Measurements from ENCODE around the gene C17orf78. TPM values are rescaled to one million over a fixed set of nuclear protein-coding genes. Genes with fewer than 3 reads are reported as not detected.
"Not testable (repeated sequence)": the region's sequence is repeated elsewhere in the genome, so short reads cannot be mapped to it uniquely, and the experiment has no call there.

Gene C17orf78
- under 1 TPM in 2 of 3 donors, not detected in 1; 0.07 to 0.23 TPM for polyA plus RNA-seq (ENCODE audit: insufficient read length in 3 of 3)

DNA sequence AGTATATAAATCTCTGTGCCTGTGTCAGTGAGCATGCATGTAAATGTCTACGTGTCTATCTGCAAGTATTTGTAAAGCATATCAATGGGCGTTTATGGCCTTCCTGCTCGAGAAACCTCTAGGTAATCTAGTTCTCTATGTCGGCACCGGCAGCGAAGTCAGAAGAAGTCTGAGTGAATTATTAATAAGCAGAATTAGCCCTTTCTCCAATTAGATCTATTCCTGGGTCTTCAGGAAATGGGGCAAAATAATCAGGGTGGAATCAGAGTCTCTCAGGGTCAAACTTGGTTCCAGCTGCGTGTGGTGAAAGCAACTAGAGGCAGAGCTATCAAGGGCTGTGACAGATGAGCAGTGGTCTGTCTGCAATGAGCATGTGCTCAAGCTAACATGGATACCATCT, at the start of gene C17orf78:
TSS of gene C17orf78 (plus strand) at position 280 of the 400 bp plus-strand sequence. CDS start at position 388, 108 bp downstream.
- no peak for DNase-seq (ENCODE audit: low read depth in 3 of 3, low spot score in 2 of 3)

- no peak for DNase-seq (ENCODE audit: low read depth in 3 of 3, low spot score in 2 of 3)
Measured at GRCh38 chr17:37327341-37328090, 48.3 kb upstream of the C17orf78 start.

GRCh38 chr17:37338847-37339246, 36.9 kb upstream of the C17orf78 start:
- DNase-seq (ENCODE audit: low read depth in 3 of 3, low spot score in 2 of 3), result no peak

DNA sequence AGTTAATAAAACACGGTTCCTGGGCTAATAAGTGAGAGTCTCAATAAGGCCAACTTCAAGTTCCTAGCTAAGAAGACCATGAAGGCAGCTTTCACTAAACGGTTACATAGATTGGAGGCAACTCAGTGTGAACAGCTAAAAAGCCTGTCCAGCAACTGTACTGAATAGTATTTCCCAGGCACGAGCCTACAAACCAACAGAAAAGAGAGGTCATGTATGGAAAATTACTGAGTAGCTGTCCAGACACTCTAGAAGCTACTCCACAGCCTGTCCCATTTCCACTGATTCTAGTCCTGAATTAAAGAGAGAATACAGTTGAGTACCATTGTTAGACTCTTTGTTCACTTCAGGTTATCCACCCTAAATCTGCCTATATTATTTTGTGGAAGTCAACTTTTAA, 36.5 kb upstream of the C17orf78 start:
- no peak for DNase-seq (ENCODE audit: low read depth in 3 of 3, low spot score in 2 of 3)

GRCh38 chr17:37340804-37341203, 35.0 kb upstream of the C17orf78 start:
- no peak for DNase-seq (ENCODE audit: low read depth in 3 of 3, low spot score in 2 of 3)

- DNase-seq (ENCODE audit: low read depth in 3 of 3, low spot score in 2 of 3), result no peak
Measured at GRCh38 chr17:37342589-37342988, 33.2 kb upstream of the C17orf78 start.

GRCh38 chr17:37344519-37344918, 31.3 kb upstream of the C17orf78 start:
- no peak for DNase-seq (ENCODE audit: low read depth in 3 of 3, low spot score in 2 of 3)

DNA sequence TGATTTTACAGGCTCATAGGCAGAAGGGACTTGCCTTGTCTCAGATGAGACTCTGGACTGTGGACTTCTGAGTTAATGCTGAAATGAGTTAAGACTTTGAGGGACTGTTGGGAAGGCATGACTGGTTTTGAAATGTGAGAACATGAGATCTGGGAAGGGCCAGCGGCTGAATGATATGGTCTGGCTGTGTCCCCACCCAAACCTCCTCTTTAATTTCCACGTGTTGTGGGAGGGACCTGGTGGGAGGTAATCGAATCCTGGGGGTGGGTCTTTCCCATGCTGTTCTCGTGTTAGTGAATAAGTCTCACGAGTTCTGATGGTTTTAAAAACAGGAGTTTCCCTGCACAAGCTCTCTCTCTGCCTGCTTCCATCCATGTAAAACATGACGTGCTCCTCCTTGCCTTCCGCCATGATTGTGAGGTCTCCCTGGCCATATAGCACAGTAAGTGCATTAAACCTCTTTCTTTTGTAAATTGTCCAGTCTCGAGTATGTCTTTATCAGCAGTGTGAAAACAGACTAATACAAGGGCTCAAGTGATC, 28.9 kb upstream of the C17orf78 start:
- not testable (repeated sequence) for DNase-seq (ENCODE audit: low read depth in 3 of 3, low spot score in 2 of 3)

DNA sequence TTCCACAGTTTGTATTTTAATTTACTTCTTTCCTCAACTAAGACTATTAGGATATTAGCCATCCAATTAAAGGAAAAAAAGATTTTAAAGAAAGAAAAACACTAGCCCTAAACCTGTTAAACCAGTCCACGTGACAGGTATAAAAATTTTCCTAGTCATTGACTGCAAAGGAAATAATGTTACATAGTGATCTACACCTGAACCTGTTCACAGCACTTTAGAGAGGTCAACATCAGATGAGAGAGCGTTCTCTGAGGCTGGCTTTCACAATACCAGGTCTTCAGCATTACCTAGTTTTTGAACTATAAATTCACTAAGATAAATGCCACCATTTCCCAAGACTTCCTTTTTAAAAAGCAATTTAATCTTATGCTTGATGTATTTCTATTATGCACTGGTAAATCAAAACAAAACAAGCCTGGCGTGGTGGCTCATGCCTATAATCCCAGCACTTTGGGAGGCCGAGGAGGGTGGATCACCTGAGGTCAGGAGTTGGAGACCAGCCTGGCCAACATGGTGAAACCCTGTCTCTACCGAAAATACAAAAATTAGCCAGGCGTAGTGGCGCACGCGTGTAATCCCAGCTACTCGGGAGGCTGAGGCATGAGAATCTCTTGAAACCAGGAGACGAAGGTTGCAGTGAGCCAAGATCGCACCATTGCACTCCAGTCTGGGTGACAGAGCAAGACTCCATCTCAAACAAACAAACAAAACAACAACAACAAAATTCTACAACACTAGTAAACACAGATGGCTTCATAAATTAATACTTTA, 18.8 kb upstream of the C17orf78 start:
- not testable (repeated sequence) for DNase-seq (ENCODE audit: low read depth in 3 of 3, low spot score in 2 of 3)

DNA sequence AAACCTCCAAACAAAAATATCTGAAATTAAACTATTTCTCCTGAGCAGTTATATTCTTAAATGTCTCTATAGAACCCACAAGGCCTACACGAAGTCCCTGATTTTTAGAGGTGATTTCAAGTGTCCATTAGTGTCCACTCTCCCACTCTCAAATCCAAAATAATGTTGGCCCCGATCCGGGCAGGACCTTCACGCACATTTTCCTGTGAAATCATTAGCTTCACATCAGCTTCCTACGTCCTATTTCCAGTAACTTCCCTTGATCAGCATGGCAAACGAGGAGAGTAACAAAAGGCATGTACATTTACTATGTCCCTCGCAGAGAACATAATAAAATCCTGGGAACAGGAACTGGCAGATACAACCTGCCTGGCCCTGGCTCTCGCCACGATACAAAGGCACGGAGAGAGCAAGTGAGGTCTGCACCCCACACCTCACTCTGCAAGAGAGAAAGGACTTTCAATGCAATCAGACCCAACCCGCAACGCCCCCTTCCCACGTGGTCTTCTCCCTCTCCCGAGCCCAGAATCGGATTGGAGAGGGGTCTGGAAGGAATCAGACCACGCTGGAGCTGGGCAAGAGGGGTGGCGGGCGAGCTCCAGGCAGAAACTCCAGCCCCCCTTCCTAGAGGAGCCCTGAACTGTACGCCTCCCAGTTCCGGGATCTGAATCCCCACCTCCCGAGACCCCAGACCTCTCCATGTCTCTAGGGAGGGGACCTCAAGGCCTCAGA, 17.5 kb upstream of the C17orf78 start:
- DNase-seq (ENCODE audit: low read depth in 3 of 3, low spot score in 2 of 3), result peak; percentile 33 to 67 (median 51)

DNA sequence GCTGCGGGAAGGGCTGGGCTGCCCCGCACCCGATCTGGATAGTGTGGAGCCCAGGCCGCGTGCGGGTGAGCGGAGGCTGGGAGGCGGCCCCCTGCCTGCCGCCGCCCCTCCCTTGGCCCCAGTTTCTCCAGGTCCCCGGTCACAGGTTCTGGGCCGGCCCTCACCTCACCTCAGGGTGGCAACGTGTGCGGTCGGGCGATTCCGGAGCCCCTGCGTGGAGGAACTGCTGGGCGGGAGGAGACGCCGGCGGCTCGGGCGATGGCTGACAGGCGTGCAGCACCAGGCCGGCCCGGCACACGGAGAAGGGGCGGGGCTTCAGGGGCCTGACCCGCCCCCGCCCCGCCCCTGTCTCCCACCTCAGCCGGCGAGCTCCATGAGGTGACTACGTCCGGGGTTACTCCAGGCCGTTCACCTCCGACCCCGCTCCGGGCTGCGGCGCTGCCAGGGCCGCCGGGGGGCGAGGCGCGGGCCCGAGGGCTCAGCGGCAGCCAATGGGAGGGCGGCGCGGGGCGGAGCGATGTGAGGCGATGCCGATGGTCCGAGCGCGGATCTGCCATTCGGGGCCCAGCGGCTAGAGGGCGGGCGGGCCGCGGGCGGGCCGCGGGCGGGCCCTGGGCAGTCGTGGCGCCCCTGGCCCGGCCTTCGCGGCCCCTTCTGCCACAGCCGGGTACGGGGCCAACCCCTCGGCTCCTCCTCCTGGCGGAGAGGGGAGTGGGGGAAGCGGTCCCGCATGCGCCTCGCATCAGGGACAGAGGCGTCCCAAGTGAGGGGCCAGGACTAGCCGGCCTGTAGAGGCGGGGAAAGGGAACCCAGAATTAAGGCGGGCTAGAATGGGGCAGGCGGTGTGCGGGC, 16.7 kb upstream of the C17orf78 start:
- peak; percentile 58 to 84 (median 82) for DNase-seq (ENCODE audit: low read depth in 3 of 3, low spot score in 2 of 3)

DNA sequence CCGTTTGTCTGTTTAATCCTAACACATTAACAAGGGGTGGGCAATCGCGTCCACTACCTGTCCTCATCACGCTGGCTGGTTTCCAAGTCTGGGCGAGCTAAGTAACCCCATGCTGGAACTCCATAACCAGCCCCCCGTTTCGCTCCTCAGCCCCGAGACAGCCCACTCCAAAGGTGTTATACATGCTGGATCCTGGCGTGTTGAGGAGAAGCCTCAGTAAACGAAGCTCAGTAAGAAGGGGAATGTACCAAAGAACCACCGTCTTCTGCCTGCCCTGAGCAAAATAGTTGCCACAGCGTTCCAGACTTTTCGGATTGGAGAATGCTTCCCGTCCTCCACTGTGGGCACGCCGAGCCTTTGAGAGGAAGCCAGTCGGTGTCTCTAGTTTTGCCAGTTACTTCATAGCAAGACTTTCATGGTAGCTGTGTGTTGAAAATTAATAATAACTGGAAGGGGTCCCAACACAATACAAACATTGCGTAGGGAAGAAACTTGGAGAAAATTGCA, 16.1 kb upstream of the C17orf78 start:
- DNase-seq (ENCODE audit: low read depth in 3 of 3, low spot score in 2 of 3), result peak; percentile 36 to 44 (median 36)

GRCh38 chr17:37360632-37361031, 15.2 kb upstream of the C17orf78 start:
- DNase-seq (ENCODE audit: low read depth in 3 of 3, low spot score in 2 of 3), result no peak

- no peak for DNase-seq (ENCODE audit: low read depth in 3 of 3, low spot score in 2 of 3)
Measured at GRCh38 chr17:37361543-37361942, 14.2 kb upstream of the C17orf78 start.

- DNase-seq (ENCODE audit: low read depth in 3 of 3, low spot score in 2 of 3), result no peak
Measured at GRCh38 chr17:37365589-37365988, 10.2 kb upstream of the C17orf78 start.

- no peak for DNase-seq (ENCODE audit: low read depth in 3 of 3, low spot score in 2 of 3)
Measured at GRCh38 chr17:37368577-37368976, 7.2 kb upstream of the C17orf78 start.

DNA sequence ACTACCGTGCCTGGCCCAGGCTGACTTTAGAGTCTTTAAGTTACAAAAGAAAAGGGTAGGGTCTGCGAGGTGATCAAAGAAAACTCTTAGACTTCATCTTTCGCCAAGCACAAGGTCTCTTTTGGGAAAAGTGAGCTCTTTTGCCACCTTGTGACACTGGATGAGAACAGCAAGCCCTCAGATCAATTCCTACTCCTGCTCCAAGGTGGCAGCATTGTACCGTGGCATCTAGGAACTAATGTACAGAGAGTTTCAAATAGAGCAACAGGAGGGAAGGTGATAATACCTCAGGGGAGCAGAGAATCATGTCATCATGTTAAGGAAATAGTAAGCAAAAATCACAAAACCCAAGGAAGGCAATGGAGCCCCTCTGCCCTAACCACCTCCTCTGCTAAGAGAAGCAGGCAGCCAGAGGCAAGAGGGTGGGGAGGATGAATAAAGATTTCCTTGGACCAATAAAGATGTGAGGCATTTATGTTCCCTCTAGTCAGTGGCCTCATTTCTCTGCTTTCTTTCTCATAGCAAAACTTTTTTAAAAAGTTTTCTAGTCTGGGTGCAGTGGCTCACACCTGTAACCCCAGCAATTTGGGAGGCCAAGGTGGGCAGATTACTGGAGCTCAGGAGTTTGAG, 2.1 kb upstream of the C17orf78 start:
- DNase-seq (ENCODE audit: low read depth in 3 of 3, low spot score in 2 of 3), result peak; percentile 50 to 77 (median 61)

DNA sequence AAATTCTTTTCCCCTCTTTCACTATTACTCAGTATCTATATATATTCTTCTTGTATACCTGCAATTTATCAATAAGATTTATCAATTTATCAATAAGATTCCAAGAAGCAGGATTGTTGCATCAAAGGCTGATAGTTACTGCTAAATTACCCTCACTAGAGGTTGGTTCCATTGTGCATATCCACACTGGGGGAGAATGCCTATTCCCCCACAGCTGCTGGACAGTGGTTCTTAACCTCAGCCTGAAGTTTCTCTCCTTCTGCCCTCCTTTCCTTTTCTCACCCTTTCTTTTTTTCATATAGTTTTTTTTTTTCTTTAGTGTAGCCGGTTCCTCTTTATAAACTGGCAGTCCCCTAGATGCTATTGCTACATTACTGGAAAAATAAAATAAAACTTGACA, 6.3 kb downstream of the C17orf78 start:
- DNase-seq (ENCODE audit: low read depth in 3 of 3, low spot score in 2 of 3), result no peak

GRCh38 chr17:37384560-37385149, 8.9 kb downstream of the C17orf78 start:
- no peak for DNase-seq (ENCODE audit: low read depth in 3 of 3, low spot score in 2 of 3)
